GM19455 (cell line): ENCODE measurements around the gene SHKBP1.
"Not testable (repeated sequence)": the region's sequence is repeated elsewhere in the genome, so short reads cannot be mapped to it uniquely, and the experiment has no call there.

Source experiments
- ATAC-seq: cut with Tn5 transposase; IDR thresholded peaks from one replicate; pipeline ENCODE4 v1.9.1; 2021; ENCODE audit not compliant: unreplicated experiment

SHKBP1 gene

DNA sequence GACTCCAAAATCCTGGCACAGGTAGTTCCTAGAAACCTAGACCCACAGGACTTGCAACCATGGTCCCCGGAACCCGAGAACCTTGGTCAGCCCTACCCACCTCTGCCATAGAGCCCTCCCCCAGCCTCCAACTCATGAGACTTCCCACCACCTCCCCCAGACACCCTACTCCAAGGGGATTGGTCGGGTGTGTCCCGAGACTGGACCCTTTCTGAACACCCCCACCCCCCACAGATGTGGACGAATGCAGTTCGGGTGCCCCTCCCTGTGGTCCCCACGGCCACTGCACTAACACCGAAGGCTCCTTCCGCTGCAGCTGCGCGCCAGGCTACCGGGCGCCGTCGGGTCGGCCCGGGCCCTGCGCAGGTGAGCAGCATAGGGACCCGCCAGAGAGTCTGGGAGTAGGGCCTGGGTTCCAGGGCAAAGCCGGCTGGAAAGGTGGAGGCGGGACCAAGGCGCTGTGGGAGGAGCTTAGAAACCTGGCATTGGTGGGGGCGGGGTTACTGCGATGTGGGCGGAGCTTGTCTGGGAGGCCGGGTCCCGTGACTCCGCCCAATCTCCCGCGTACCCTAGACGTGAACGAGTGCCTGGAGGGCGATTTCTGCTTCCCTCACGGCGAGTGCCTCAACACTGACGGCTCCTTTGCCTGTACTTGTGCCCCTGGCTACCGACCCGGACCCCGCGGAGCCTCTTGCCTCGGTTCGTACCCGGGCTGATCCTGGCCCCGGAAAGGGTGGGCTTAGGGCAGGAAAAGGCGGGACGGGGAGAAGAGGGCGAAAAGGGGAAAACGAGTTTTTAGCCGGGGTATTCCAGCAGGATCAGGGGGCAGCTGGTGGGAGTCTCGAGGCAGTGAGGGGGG, 36.4 kb downstream of the SHKBP1 start:
- no peak for ATAC-seq

DNA sequence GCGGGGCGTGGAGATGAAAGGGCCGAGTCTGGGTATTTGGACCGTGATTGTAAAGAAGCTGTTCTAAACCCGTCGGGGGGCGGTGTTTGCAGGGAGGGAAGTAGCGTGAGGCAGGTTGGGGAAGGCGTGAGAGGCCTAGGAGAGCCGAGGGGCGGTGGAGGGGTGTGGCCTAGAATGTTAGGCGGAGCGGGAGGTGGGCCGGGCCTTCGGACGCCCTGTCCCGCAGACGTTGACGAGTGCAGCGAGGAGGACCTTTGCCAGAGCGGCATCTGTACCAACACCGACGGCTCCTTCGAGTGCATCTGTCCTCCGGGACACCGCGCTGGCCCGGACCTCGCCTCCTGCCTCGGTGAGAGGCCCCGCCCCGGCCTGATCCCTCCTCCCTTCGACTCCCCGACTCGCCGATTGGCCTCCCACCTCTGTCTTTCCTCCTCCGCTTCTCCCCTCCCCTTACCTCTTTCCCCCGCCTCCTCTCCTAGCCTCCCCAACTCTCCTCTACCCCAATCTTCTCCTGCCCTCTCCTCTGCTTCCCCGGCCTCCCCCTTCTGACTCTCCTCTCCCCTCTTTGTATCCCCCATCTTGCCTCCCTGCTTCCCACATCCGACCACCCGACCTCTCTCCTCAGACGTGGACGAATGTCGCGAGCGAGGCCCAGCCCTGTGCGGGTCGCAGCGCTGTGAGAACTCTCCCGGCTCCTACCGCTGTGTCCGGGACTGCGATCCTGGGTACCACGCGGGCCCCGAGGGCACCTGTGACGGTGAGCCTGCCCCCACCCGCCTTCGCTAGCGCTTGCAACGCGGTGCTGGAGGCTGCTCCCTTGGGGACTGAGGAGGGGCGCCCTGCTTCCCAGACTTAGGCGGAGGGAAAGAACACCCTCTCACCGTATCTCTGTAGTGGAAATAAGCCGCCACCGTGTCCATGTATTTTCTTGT, 37.3 kb downstream of the SHKBP1 start:
- ATAC-seq, result peak; percentile 44

DNA sequence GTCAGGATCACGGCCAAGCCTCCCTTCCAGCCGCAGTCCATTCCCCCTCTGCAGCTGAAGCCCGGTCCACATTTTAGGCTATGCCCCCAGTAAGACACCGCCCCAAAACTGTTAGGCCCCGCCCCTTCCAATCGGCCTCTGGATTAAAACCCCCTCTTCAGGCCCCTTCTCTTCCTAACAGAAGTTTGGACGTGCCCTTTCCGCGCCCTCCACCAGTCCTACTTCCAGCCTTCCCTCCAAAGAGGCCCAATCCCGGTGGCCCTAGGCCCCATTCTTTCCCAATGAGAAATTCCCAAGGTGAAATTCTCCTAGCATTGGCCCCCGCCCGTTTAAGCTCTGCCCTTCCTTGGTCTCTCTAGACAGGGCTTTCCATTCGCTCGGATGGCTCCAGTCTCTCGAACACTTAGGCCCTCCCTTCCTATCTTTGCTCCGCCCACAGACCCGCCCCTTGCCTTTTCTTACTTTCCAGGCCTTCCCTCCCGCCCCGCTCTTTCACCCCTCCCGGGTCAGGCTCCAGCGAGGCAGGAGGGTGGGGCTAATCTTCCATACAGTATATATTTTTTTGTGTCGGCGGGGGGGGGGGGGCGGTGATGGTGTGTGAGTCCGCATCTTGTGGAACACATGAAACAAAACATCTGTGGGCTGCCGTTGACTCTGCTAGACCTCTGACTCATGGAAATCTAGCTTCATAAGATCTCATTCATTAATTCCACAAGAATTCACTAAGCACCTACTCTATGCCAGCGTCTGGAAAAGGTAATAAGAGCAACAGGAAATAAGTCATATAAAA, 38.1 kb downstream of the SHKBP1 start:
- no peak for ATAC-seq

DNA sequence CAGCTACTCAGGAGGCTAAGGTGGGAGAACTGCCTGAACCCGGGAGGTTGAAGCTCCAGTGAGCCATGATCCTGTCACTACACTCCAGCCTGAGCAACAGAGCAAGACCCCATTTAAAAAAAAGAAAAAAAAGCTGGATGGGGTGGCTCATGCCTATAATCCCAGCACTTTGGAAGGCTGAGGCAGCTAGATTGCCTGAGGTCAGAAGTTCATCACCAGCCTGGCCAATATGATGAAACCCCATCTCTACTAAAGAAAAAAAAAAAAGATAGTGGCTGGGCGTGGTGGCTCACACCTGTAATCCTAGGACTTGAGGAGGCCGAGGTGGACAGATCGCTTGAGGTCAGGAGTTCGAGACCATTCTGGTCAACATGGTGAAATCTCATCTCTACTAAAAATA, 39.5 kb downstream of the SHKBP1 start:
- no peak for ATAC-seq

DNA sequence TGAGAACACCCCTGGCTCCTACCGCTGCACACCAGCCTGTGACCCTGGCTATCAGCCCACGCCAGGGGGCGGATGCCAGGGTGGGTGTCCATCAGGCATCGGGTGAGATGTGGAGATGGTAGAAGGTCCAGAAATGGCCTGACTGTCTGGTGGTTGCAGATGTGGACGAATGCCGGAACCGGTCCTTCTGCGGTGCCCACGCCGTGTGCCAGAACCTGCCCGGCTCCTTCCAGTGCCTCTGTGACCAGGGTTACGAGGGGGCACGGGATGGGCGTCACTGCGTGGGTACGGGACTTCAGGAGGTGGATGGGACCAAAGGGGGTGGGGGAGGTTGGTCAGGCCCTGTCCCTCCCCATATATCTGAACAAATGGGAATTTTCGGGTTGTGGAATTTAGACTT, 40.3 kb downstream of the SHKBP1 start:
- ATAC-seq, result no peak

DNA sequence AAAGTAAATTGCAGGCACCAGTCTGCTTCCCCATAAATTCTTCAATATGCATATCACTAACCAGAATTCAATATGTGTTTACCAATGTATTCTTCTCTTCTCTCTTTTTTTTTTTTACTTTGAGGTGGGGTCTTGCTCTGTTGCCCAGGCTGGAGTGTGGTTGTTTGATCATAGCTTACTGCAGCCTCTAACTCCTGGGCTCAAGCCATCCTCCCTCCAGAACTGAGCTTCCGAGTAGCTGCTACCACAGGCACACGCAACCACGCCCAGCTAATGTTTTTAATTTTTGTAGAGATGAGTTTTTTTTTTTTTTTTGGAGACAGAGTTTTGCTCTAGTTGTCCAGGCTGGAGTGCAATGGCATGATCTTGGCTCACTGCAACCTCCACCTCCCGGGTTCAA, 41.3 kb downstream of the SHKBP1 start:
- no peak for ATAC-seq

DNA sequence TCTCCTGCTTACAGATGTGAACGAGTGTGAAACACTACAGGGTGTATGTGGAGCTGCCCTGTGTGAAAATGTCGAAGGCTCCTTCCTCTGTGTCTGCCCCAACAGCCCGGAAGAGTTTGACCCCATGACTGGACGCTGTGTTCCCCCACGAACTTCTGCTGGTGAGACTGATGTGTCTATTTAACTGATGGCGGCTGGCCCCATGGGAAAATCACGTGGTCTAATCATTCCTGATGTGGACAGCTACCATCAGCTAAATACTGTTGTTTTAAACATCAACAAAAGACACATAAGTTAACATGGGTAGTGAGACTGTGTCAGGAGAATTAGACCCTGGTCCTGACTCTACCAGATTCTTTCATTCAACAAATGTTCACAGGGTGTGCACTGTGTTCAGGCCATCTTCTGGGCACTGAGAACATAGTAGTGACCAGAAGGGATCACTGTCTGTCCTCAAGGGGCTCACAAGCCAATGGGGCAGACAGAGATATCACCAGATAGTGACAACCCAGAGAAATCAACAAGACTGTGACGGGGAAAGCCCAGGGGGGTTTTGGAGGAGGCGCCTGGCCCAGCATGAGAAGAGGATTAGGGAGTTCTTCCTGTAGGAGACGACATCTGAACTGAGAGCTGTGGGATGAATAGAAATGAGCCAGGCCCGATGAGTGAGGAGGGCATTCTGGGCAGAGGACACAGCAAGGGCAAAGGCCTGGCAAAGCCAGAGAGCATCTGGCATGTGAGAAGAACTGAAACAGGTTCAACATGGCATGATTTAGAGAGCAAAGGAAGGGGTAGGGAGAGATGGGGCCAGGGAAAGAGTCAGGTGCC, 42.9 kb downstream of the SHKBP1 start:
- no peak for ATAC-seq

DNA sequence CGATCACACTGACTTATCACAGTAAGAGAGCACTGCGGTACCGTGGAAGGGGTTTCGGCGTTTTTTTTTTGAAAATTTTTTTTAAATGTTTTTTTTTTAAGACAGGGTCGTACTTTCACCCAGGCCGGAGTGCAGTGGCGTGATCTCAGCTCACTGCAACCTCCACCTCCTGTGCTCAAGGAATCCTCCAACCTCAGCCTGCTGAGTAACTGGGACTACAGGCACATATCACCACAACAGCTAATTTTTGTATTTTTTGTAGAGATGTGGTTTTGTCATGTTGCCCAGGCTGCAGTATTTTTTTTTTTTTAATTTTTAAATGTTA, 43.5 kb downstream of the SHKBP1 start:
- no peak for ATAC-seq

DNA sequence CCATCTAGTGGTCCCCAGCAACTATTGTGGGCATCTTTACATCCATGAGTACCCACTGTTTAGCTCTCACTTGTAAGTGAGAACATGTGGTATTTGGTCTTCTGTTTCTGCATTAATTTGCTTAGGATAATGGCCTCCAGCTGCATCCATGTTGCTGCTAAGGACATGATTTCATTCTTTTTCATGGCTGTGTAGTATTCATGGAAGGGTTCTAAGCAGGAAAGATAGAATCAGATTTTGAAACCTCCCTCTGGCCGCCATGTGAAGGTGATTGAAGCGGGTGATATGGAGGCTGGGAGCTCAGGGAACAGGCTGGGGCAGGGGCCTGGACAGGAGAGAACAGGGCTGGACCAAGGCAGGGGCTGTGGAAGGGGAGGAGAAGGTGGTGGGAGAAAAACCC, 44.6 kb downstream of the SHKBP1 start:
- ATAC-seq, result no peak

DNA sequence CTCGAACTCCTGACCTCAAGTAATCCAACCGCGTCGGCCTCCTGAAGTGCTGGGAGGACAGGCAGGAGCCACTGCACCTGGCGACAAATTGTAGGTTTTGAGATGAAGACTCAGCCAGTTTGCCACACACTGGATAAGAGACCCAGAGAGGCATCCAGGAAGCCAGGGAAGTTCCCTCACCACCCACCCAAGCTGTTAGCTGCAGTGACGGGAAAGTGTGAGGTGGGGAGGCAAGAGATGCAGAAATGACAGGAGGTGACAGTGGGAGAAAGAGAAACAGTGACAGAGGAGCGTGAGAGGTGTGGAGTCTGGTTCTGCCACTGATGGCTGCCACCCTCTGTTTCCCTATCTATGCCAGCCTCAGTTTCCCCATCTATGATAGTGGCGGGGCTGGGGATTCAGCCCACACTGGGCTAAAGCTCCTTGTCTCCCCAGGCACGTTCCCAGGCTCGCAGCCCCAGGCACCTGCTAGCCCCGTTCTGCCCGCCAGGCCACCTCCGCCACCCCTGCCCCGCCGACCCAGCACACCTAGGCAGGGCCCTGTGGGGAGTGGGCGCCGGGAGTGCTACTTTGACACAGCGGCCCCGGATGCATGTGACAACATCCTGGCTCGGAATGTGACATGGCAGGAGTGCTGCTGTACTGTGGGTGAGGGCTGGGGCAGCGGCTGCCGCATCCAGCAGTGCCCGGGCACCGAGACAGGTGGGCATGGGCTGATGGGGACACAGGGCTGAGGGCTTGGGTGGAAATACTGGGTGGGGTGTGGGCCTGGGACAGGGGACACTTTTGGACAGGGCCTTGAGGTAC, 45.5 kb downstream of the SHKBP1 start:
- no peak for ATAC-seq

DNA sequence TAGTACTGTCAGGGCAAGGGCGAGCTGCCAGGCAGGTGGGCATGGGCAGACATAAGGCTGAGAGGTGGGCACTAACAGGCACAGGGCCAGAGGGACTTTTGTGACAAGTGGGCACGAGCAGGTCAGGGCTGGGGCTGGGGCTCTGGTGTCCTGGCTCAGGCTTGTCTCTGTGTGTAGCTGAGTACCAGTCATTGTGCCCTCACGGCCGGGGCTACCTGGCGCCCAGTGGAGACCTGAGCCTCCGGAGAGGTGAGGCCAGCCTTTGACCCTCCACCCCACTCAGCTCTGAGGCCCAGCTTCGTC, 46.1 kb downstream of the SHKBP1 start:
- ATAC-seq, result no peak

DNA sequence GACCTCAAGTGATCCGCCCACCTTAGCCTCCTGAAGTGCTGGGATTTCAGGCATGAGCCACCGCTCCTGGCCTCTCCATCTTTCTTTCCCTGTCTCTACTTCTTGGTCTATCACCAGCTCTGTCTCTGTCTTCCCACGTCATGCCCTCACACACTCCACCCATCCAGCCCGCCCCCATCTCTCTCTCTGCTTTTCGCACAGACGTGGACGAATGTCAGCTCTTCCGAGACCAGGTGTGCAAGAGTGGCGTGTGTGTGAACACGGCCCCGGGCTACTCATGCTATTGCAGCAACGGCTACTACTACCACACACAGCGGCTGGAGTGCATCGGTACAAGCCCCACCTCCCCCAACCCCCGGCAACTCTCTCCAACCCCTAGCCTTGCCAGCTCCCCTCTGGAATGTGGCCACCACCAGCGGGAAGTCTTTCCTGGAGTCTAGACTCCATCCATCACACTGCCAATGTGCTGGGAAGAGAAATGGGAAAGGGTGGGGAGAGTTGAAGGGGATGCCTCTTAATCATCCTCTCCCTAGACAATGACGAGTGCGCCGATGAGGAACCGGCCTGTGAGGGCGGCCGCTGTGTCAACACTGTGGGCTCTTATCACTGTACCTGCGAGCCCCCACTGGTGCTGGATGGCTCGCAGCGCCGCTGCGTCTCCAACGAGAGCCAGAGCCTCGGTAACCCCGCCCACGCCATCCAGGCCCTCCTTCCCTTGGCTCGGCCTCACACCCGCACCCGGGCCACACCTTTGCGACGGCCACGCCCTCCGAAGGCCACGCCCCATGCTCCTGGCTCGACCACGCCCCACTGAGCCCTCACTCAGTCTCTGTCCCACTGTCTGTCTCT, 47.0 kb downstream of the SHKBP1 start:
- ATAC-seq, result no peak

DNA sequence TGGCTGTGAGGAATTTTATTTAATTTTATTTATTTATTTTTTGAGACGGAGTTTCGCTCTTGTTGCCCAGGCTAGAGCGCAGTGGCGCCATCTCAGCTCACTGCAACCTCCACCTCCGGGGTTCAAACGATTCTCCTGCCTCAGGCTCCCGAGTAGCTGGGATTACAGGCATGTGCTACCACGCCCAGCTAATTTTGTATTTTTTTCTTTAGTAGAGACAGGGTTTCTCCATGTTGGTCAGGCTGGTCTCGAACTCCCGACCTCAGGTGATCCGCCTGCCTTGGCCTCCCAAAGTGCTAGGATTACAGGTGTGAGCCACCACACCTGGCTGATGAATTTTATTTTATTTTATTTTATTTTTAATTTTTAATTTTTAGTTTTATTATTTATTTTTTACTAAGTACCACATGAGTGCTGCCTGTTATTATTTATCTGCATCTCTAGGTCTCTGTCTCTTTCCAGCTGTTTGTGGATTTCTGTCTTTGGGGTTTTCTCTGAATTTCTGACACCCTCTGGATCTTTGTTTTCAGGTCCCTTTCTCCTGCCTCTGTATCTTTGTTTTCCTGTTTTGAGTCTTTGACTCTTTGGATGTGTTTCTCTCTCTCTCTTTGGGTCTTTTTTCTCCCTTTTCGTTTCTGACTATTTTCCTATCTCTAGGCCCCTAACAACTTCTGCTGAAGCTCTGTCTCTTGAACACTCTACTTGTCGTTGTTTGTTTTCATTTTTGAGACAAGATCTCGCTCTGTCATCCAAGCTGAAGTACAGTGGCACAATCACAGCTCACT, 47.9 kb downstream of the SHKBP1 start:
- not testable (repeated sequence) for ATAC-seq

DNA sequence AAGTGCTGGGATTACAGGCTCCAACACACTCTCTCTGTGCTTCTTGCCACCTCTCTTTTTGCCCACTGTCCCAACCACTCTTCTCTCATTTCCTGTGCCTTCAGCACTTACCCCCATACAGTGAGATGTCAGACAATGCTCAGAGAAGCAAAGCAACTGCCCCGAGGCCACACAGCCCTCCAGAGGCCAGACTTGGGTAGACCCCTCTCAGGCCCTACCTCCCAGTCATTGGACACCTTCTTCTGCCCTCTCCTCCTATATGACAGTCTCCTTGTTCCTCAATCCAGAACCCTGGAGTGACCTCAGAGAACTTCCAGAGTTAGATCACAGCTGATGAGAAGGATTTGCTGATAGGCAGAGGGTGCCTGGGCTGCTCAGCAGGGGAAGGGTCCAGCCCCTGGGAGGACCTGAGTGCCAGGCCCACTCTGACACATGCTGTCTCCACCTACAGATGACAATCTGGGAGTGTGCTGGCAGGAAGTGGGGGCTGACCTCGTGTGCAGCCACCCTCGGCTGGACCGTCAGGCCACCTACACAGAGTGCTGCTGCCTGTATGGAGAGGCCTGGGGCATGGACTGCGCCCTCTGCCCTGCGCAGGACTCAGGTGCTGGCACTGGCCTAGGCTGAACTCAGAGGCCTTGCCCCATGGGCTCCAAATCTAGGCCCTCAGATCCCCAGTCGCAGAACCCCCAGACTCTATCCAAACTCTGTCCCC, 48.9 kb downstream of the SHKBP1 start:
- no peak for ATAC-seq

DNA sequence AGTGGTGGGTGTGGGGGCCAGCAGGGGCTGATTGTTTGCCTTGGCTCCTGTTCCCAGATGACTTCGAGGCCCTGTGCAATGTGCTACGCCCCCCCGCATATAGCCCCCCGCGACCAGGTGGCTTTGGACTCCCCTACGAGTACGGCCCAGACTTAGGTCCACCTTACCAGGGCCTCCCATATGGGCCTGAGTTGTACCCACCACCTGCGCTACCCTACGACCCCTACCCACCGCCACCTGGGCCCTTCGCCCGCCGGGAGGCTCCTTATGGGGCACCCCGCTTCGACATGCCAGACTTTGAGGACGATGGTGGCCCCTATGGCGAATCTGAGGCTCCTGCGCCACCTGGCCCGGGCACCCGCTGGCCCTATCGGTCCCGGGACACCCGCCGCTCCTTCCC, 50.2 kb downstream of the SHKBP1 start:
- ATAC-seq, result no peak

DNA sequence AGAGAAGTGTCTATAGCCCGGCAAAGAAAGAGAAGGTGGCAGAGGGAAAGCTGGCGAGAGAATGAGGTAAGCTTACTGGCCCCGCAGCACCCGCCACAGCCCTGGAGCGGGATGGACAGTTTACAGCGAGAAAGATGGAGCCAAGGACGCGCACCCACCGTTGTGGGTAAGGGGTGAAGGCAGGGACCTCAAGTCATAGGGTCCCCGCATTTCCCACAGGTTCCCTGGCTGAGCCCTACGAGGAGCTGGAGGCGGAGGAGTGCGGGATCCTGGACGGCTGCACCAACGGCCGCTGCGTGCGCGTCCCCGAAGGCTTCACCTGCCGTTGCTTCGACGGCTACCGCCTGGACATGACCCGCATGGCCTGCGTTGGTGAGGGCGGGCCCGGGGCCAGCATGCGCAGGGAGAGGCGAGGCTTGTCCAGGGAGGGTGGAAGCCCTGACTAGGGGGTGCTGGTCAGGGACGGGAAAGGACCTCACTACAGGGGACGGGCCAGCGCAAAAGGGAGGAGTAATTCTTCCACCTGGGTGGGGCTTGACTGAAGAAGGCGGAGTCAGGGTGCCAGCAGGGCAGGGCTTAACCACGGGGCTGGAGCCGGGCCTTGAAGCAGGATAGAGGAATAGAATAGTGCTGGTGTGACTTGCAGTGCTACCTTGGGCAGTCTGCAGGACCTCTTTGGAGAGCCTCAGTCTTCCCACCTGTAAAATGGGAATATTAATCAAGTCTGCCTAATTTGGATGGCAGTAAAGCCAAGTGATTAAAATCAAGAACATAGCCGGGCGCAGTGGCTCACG, 51.0 kb downstream of the SHKBP1 start:
- no peak for ATAC-seq

DNA sequence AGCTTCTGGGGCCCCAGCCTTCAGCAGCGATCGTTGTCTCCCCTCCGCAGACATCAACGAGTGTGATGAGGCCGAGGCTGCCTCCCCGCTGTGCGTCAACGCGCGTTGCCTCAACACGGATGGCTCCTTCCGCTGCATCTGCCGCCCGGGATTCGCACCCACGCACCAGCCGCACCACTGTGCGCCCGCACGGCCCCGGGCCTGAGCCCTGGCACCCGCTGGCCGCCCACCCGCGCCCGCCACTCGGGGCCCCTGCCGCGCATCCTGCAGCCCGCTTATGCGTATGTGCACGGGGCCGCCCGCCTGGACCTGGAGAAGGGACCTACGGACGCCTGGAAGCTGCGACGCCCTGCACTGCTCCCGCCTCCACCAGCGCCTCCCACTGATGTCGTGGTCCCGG, 52.7 kb downstream of the SHKBP1 start:
- no peak for ATAC-seq
